ENCODE data around the gene PTPN11. TPM values are rescaled to one million over a fixed set of nuclear protein-coding genes. Genes with fewer than 3 reads are reported as not detected.

Gene PTPN11
- total RNA-seq, 1 experiment from 2014 or later: 153 TPM

GRCh38 chr12:112473056-112473455 is 54.3 kb downstream of the PTPN11 start:
- H3K4me3 Mint-ChIP-seq (ENCODE audit: unreplicated experiment): no peak overlapping the region
- no peaks in the 10 kb centered on the region for H3K27me3 Mint-ChIP-seq (ENCODE audit: insufficient read depth, unreplicated experiment)
- no TSS peak for BruUV-seq (replicated peaks)
- no peaks in the 10 kb centered on the region; the same call in 1 of the 2 replicates for H3K36me3 ChIP-seq (ENCODE audit: control insufficient read depth, insufficient read depth, low read length)
- no peaks in the 10 kb centered on the region for H3K9me3 Mint-ChIP-seq (ENCODE audit: unreplicated experiment)
- ChIA-PET CTCF (interaction anchor here (0.6 to 0.7 kb wide), 2 partner anchors 10 to 711 kb away, joined by 3 read pairs; no protein-coding TSS in a partner anchor), POLR2A (no interaction called here)
- TF ChIP-seq, protein P1, sequence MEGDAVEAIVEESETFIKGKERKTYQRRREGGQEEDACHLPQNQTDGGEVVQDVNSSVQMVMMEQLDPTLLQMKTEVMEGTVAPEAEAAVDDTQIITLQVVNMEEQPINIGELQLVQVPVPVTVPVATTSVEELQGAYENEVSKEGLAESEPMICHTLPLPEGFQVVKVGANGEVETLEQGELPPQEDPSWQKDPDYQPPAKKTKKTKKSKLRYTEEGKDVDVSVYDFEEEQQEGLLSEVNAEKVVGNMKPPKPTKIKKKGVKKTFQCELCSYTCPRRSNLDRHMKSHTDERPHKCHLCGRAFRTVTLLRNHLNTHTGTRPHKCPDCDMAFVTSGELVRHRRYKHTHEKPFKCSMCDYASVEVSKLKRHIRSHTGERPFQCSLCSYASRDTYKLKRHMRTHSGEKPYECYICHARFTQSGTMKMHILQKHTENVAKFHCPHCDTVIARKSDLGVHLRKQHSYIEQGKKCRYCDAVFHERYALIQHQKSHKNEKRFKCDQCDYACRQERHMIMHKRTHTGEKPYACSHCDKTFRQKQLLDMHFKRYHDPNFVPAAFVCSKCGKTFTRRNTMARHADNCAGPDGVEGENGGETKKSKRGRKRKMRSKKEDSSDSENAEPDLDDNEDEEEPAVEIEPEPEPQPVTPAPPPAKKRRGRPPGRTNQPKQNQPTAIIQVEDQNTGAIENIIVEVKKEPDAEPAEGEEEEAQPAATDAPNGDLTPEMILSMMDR (IDR thresholded peaks at IDR 0.05; ENCODE audit: insufficient read depth in 1 of 2, low read depth in 1 of 2, low read length in 1 of 2, severe bottlenecking in 1 of 2, unreplicated experiment in 1 of 2): peak in 1 of 2 experiments; percentile 25
- H3K27me3 ChIP-seq (replicated peaks; ENCODE audit: control insufficient read depth, insufficient read depth, low read length): no peaks in the 10 kb centered on the region
- DNase-seq: no peak
- no peaks in the 10 kb centered on the region for H3K4me1 Mint-ChIP-seq (ENCODE audit: low read depth, unreplicated experiment)
- no peaks in the 10 kb centered on the region for H3K4me1 ChIP-seq
- H3K4me3 ChIP-seq (ENCODE audit: low read depth, low read length): no peak overlapping the region
- peaks cover 74% of the 10 kb centered on the region for H3K36me3 Mint-ChIP-seq (ENCODE audit: insufficient read depth, unreplicated experiment)
- H3K9me3 ChIP-seq: no peaks in the 10 kb centered on the region
- H3K27ac Mint-ChIP-seq (ENCODE audit: unreplicated experiment): no peak overlapping the region
- intact Hi-C loops (cut with micrococcal nuclease; ENCODE audit: unreplicated experiment): no loop called here

GRCh38 chr12:112479413-112479812 is 60.7 kb downstream of the PTPN11 start:
- no peak for DNase-seq
- Mint-ChIP-seq H3K4me1 (ENCODE audit: low read depth, unreplicated experiment) (no peaks in the 10 kb centered on the region), H3K9me3 (ENCODE audit: unreplicated experiment) (no peaks in the 10 kb centered on the region), H3K4me3 (ENCODE audit: unreplicated experiment) (no peak overlapping the region), H3K36me3 (ENCODE audit: insufficient read depth, unreplicated experiment) (peaks cover 91% of the 10 kb centered on the region), H3K27me3 (ENCODE audit: insufficient read depth, unreplicated experiment) (no peaks in the 10 kb centered on the region), H3K27ac (ENCODE audit: unreplicated experiment) (no peak overlapping the region)
- TF ChIP-seq, protein P1 (IDR thresholded peaks at IDR 0.05; ENCODE audit: insufficient read depth in 1 of 2, low read depth in 1 of 2, low read length in 1 of 2, severe bottlenecking in 1 of 2, unreplicated experiment in 1 of 2): no peak
- H3K36me3 ChIP-seq (ENCODE audit: control insufficient read depth, insufficient read depth, low read length): peaks cover 6% of the 10 kb centered on the region
- POLR2A ChIA-PET: no interaction called here
- no peaks in the 10 kb centered on the region for H3K27me3 ChIP-seq (replicated peaks; ENCODE audit: control insufficient read depth, insufficient read depth, low read length)
- no peaks in the 10 kb centered on the region for H3K4me1 ChIP-seq
- no peaks in the 10 kb centered on the region for H3K9me3 ChIP-seq
- BruUV-seq (replicated peaks): no TSS peak
- H3K4me3 ChIP-seq (ENCODE audit: low read depth, low read length): no peak overlapping the region
- CTCF ChIA-PET: no interaction called here
- intact Hi-C loops (cut with micrococcal nuclease; ENCODE audit: unreplicated experiment): no loop called here

DNA sequence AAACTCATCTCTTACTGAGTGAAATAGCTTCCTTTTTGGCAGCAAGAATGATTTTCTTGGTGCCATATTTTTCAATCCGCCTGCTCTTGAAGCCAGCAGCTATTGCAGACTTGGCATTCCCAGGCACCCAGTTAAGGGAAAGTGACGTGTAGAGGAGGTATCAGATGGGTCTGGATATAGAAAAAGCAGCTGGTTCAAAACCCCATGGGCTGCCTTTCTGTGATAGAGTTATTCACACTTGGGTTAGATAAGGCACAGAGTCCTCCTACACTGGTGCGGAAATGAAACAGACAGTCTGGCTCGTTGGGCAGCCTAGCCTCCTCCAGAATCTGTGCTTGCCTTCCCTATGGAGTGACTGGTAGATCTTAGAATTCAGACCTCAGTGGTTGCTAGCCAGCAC is 62.2 kb downstream of the PTPN11 start:
- intact Hi-C loops (cut with micrococcal nuclease; ENCODE audit: unreplicated experiment): no loop called here
- DNase-seq: no peak
- Histone ChIP-seq H3K27me3 (replicated peaks; ENCODE audit: control insufficient read depth, insufficient read depth, low read length) (no peaks in the 10 kb centered on the region), H3K4me3 (ENCODE audit: low read depth, low read length) (no peak overlapping the region), H3K9me3 (no peaks in the 10 kb centered on the region), H3K36me3 (ENCODE audit: control insufficient read depth, insufficient read depth, low read length) (peaks cover 6% of the 10 kb centered on the region), H3K4me1 (no peaks in the 10 kb centered on the region)
- POLR2A ChIA-PET: no interaction called here
- H3K36me3 Mint-ChIP-seq (ENCODE audit: insufficient read depth, unreplicated experiment): peaks cover 84% of the 10 kb centered on the region
- H3K27me3 Mint-ChIP-seq (ENCODE audit: insufficient read depth, unreplicated experiment): no peaks in the 10 kb centered on the region
- no TSS peak for BruUV-seq (replicated peaks)
- CTCF ChIA-PET: no interaction called here
- H3K4me3 Mint-ChIP-seq (ENCODE audit: unreplicated experiment): no peak overlapping the region
- H3K27ac Mint-ChIP-seq (ENCODE audit: unreplicated experiment): no peak overlapping the region
- H3K9me3 Mint-ChIP-seq (ENCODE audit: unreplicated experiment): no peaks in the 10 kb centered on the region
- TF ChIP-seq, protein P1 (IDR thresholded peaks at IDR 0.05; ENCODE audit: insufficient read depth in 1 of 2, low read depth in 1 of 2, low read length in 1 of 2, severe bottlenecking in 1 of 2, unreplicated experiment in 1 of 2): no peak
- H3K4me1 Mint-ChIP-seq (ENCODE audit: low read depth, unreplicated experiment): no peaks in the 10 kb centered on the region
